Testis (tissue), 2 donors: Measurements from ENCODE around the gene DESI2.

Experiments used
- POLR2A ChIP-seq: fragments of 450-650 bp; IDR thresholded peaks from one replicate; pipeline ENCODE4 v1.6.1; 2017; ENCODE audit warnings: antibody characterized with exemption, mild to moderate bottlenecking, moderate library complexity
- TF ChIP-seq, protein P1 (sequence below), 3 experiments: fragments of 450-650 bp in 2 of 3; fragments of 200-600 bp in 1 of 3; sonication (generic) in 1 of 3; IDR thresholded peaks; one replicate each; pipeline ENCODE4 v1.5.1; 2016 to 2019; ENCODE audit warnings: antibody characterized with exemption in 3 of 3, mild to moderate bottlenecking in 2 of 3, moderate library complexity in 1 of 3

- TF ChIP-seq, protein P1, sequence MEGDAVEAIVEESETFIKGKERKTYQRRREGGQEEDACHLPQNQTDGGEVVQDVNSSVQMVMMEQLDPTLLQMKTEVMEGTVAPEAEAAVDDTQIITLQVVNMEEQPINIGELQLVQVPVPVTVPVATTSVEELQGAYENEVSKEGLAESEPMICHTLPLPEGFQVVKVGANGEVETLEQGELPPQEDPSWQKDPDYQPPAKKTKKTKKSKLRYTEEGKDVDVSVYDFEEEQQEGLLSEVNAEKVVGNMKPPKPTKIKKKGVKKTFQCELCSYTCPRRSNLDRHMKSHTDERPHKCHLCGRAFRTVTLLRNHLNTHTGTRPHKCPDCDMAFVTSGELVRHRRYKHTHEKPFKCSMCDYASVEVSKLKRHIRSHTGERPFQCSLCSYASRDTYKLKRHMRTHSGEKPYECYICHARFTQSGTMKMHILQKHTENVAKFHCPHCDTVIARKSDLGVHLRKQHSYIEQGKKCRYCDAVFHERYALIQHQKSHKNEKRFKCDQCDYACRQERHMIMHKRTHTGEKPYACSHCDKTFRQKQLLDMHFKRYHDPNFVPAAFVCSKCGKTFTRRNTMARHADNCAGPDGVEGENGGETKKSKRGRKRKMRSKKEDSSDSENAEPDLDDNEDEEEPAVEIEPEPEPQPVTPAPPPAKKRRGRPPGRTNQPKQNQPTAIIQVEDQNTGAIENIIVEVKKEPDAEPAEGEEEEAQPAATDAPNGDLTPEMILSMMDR (IDR thresholded peaks at IDR 0.05): no peak
- TF ChIP-seq POLR2A: no peak
These were observed 88.8 kb downstream of the DESI2 start for GRCh38 chr1:244741692-244742091.
